GM19023 (cell line): ENCODE measurements around the gene PMS1.
"Not testable (repeated sequence)": the region's sequence is repeated elsewhere in the genome, so short reads cannot be mapped to it uniquely, and the experiment has no call there.

Source experiments
- ATAC-seq: cut with Tn5 transposase; IDR thresholded peaks from one replicate; pipeline ENCODE4 v1.9.1; 2021; ENCODE audit warnings: mild to moderate bottlenecking, moderate library complexity; ENCODE audit not compliant: unreplicated experiment

PMS1 gene

GRCh38 chr2:189783927-189784867, at the start of gene PMS1, which contains the start of gene ORMDL1:
Gene PMS1 (plus strand): TSS chr2:189784450. CDS start chr2:189791810, 7,360 bp downstream.
Gene ORMDL1 (minus strand): TSS chr2:189784339. CDS start chr2:189782595, 1,744 bp downstream.
- ATAC-seq, result peak; percentile 94

- no peak for ATAC-seq
These were observed 33.1 kb upstream of the PMS1 start for GRCh38 chr2:189751080-189751658.

GRCh38 chr2:189756311-189756952, 27.8 kb upstream of the PMS1 start:
- ATAC-seq, result no peak

- not testable (repeated sequence) for ATAC-seq
These were observed 24.1 kb upstream of the PMS1 start for GRCh38 chr2:189760154-189760553.

GRCh38 chr2:189762229-189762550, 22.1 kb upstream of the PMS1 start:
- ATAC-seq, result no peak

- peak; percentile 98 for ATAC-seq
These were observed 21.5 kb upstream of the PMS1 start, which contains the start of gene OSGEPL1 for GRCh38 chr2:189762551-189763298. Gene OSGEPL1 (minus strand): TSS chr2:189762792. CDS start chr2:189761640, 1,152 bp downstream.

GRCh38 chr2:189763908-189764661, 20.2 kb upstream of the PMS1 start:
- ATAC-seq, result no peak

GRCh38 chr2:189770590-189771322, 13.5 kb upstream of the PMS1 start:
- ATAC-seq, result no peak

GRCh38 chr2:189772212-189772611, 12.0 kb upstream of the PMS1 start:
- no peak for ATAC-seq

- ATAC-seq, result no peak
These were observed 2.0 kb upstream of the PMS1 start for GRCh38 chr2:189782221-189782671.

- ATAC-seq, result peak; percentile 6
These were observed 761 bp upstream of the PMS1 start for GRCh38 chr2:189783451-189783926.

- ATAC-seq, result no peak
These were observed 7.2 kb downstream of the PMS1 start for GRCh38 chr2:189791338-189792042.

- no peak for ATAC-seq
These were observed 10.1 kb downstream of the PMS1 start for GRCh38 chr2:189794310-189794709.

GRCh38 chr2:189797902-189798301, 13.7 kb downstream of the PMS1 start:
- ATAC-seq, result no peak

- peak; percentile 57 for ATAC-seq
These were observed 14.2 kb downstream of the PMS1 start for GRCh38 chr2:189798312-189799029.

- ATAC-seq, result no peak
These were observed 14.7 kb downstream of the PMS1 start for GRCh38 chr2:189799030-189799331.

- no peak for ATAC-seq
These were observed 15.3 kb downstream of the PMS1 start for GRCh38 chr2:189799531-189799930.

GRCh38 chr2:189802396-189802912, 18.2 kb downstream of the PMS1 start:
- no peak for ATAC-seq
